ENCODE data around the gene INPP5A.

Gene INPP5A

DNA sequence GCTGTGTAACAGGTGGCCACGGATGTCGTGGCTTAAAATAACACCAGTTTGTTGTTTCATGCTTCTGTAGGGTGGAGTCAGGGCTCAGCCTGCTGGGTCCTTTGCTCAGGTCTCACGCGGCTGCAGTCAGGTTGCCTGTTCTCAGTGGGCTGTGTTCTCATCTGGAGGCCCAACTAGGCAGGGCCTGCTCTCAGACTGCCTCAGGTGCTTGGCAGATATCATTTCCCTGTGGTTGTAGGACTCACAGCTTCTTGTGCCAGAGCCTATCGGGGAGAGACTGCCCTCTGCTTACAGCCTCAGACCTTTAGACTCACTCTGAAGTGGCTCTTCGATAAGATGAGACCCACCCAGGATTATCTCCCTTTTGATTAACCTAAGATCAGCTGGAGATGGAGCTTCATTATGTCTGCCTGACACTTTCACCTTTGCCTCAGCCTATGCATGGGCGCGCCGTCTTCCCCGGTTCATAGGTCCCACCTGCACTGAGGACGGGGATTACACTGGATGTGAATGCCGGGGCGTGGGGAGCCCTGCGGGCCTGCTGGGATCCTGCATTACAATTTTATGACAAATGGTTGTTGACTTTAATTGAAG lies 55.3 kb downstream of the INPP5A start:
- no peak overlapping the region for H3K4me3 ChIP-seq (ENCODE audit: low read depth, low read length)
- no peak for DNase-seq (ENCODE audit: low read depth)
- TF ChIP-seq, protein P1, sequence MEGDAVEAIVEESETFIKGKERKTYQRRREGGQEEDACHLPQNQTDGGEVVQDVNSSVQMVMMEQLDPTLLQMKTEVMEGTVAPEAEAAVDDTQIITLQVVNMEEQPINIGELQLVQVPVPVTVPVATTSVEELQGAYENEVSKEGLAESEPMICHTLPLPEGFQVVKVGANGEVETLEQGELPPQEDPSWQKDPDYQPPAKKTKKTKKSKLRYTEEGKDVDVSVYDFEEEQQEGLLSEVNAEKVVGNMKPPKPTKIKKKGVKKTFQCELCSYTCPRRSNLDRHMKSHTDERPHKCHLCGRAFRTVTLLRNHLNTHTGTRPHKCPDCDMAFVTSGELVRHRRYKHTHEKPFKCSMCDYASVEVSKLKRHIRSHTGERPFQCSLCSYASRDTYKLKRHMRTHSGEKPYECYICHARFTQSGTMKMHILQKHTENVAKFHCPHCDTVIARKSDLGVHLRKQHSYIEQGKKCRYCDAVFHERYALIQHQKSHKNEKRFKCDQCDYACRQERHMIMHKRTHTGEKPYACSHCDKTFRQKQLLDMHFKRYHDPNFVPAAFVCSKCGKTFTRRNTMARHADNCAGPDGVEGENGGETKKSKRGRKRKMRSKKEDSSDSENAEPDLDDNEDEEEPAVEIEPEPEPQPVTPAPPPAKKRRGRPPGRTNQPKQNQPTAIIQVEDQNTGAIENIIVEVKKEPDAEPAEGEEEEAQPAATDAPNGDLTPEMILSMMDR (IDR thresholded peaks at IDR 0.05; ENCODE audit: low read depth, low read length, missing control alignments), result no peak

DNA sequence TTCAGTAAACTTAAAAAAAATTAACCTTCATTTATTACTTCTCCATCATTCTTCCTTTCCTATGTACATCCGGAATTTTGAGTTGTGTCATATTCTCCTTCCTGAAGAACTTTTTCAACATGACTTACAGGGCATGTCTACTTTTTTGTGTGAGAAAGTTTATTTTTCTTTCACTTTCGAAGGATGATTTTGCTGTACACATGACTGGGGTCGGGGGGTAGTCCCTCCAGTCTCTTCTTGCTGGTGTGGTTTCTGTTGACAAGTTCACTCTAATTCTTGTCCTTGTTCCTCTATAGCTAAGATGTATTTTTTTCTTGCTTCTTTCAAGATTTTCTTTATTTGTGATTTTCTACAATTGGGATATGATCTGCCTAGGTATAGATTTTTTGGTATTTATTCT lies 55.8 kb downstream of the INPP5A start:
- H3K4me3 ChIP-seq (ENCODE audit: low read depth, low read length), result no peak overlapping the region
- TF ChIP-seq, protein P1 (IDR thresholded peaks at IDR 0.05; ENCODE audit: low read depth, low read length, missing control alignments), result no peak
- peak; percentile 40 for DNase-seq (ENCODE audit: low read depth)

GRCh38 chr10:132593900-132594876 lies 56.6 kb downstream of the INPP5A start:
- H3K4me3 ChIP-seq (ENCODE audit: low read depth, low read length), result no peak overlapping the region
- TF ChIP-seq, protein P1 (IDR thresholded peaks at IDR 0.05; ENCODE audit: low read depth, low read length, missing control alignments), result no peak
- DNase-seq (ENCODE audit: low read depth), result peak; percentile 40

DNA sequence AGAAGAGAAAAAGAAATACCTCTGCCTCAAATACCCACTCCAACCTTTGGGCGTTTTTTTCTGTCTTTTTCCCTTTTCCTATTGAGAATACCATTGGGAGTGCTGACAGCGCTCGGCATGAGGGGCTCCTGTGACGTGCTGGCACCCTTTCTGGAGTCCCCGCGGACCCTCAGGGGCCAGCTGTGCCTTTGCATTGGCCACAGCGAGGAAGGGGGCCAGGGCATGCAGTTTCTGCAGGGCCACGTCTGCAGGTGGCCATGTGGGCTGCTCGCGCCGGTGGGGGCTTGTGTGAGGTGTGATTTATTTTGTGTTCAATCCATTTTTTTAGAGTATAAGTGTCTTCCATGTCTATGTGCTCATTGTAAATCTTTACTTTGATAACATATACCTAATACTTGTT lies 57.4 kb downstream of the INPP5A start:
- TF ChIP-seq, protein P1 (IDR thresholded peaks at IDR 0.05; ENCODE audit: low read depth, low read length, missing control alignments), result no peak
- no peak for DNase-seq (ENCODE audit: low read depth)
- H3K4me3 ChIP-seq (ENCODE audit: low read depth, low read length), result no peak overlapping the region

- H3K4me3 ChIP-seq (ENCODE audit: low read depth, low read length), result no peak overlapping the region
- DNase-seq (ENCODE audit: low read depth), result no peak
- TF ChIP-seq, protein P1 (IDR thresholded peaks at IDR 0.05; ENCODE audit: low read depth, low read length, missing control alignments), result no peak
Measured at GRCh38 chr10:132595854-132596253, 58.3 kb downstream of the INPP5A start.

DNA sequence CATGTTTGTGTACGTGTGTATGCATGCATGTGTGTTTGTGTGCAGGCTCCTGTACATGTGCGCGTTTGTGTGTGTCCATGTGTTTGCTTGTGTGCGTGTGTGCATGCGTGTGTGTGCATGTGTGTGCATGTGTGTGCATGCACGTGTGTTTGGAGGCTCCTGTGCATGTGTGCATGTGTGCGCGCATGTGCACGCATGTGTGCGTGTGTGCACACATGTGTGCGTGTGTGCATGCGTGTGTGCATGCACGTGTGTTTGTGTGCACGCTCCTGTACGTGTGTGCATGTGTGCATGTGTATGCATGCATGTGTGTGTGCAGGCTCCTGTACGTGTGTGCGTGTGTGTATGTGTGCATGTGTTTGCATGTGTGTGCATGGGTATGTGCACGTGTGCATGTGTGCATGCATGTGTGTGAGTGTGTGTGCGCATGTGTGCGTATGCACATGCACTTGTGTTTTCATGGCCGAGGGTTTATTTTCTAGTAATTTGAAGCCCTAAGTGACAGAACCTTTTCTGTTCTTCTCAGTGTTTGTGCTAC lies 59.2 kb downstream of the INPP5A start:
- H3K4me3 ChIP-seq (ENCODE audit: low read depth, low read length), result no peak overlapping the region
- TF ChIP-seq, protein P1 (IDR thresholded peaks at IDR 0.05; ENCODE audit: low read depth, low read length, missing control alignments), result no peak
- no peak for DNase-seq (ENCODE audit: low read depth)

Measured in GM12864 (cell line).